Measurements from ENCODE around the gene KRT15. TPM values are rescaled to one million over a fixed set of nuclear protein-coding genes. Genes with fewer than 3 reads are reported as not detected.

KRT15 gene
- total and polyA plus RNA-seq, 9 of the 15 experiments (the other 6 are each of a cell fraction or from before 2014, with no cell fraction given), result 0.28 to 4.4 (median 0.56) TPM

GRCh38 chr17:41530062-41531048 lies 11.7 kb upstream of the KRT15 start (continued):
- peak; percentile 48; the same call in 1 of the 2 replicates for TF ChIP-seq RB1 (IDR thresholded peaks at IDR 0.05; ENCODE audit: low read depth)
- peak; percentile 35; the same call in 1 of the 2 replicates for TF ChIP-seq L3MBTL2 (IDR thresholded peaks at IDR 0.05)
- TF ChIP-seq NFE2L1 (tag; IDR thresholded peaks at IDR 0.05; ENCODE audit: borderline replicate concordance, low read depth), result no peak
- TF ChIP-seq, protein P1, sequence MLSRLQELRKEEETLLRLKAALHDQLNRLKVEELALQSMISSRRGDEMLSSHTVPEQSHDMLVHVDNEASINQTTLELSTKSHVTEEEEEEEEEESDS (CRISPR knock-in tag; IDR thresholded peaks at IDR 0.05), result no peak
- TF ChIP-seq FOXA1 (IDR thresholded peaks at IDR 0.05; ENCODE audit: borderline replicate concordance), result no peak
- TF ChIP-seq ZNF134 (CRISPR knock-in tag; conservative IDR thresholded peaks at IDR 0.05), result peak; percentile 47
- TF ChIP-seq HIVEP1 (CRISPR knock-in tag; IDR thresholded peaks at IDR 0.05), result no peak
- TF ChIP-seq TRIM28 (IDR thresholded peaks at IDR 0.05), result no peak; the same call in 1 of the 2 replicates
- TF ChIP-seq GTF2F1 (IDR thresholded peaks at IDR 0.05; ENCODE audit: low read depth, low read length), result no peak
- TF ChIP-seq TAF7 (tag; IDR thresholded peaks at IDR 0.05), result no peak
- no peak for TF ChIP-seq TSHZ1 (CRISPR knock-in tag; IDR thresholded peaks at IDR 0.05)
- no peak for TF ChIP-seq HNRNPLL (IDR thresholded peaks at IDR 0.05; ENCODE audit: low read depth, low read length, poor library complexity, severe bottlenecking)
- TF ChIP-seq HLTF (IDR thresholded peaks at IDR 0.05), result no peak
- no peak for TF ChIP-seq ZNF12 (CRISPR knock-in tag; IDR thresholded peaks at IDR 0.05)
- no peak for TF ChIP-seq RBM22 (IDR thresholded peaks at IDR 0.05; ENCODE audit: low read depth, low read length, poor library complexity, severe bottlenecking)
- TF ChIP-seq, protein P2, sequence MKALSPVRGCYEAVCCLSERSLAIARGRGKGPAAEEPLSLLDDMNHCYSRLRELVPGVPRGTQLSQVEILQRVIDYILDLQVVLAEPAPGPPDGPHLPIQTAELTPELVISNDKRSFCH (CRISPR knock-in tag; IDR thresholded peaks at IDR 0.05), result no peak
- TF ChIP-seq, protein P2 (tag; IDR thresholded peaks at IDR 0.05), result no peak
- TF ChIP-seq, protein P3, sequence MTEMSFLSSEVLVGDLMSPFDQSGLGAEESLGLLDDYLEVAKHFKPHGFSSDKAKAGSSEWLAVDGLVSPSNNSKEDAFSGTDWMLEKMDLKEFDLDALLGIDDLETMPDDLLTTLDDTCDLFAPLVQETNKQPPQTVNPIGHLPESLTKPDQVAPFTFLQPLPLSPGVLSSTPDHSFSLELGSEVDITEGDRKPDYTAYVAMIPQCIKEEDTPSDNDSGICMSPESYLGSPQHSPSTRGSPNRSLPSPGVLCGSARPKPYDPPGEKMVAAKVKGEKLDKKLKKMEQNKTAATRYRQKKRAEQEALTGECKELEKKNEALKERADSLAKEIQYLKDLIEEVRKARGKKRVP (CRISPR knock-in tag; IDR thresholded peaks at IDR 0.05), result no peak
- peak in 1 of 2 experiments; percentile 39; a peak in 1 of 4 replicates for TF ChIP-seq ZNF639 (CRISPR knock-in tag; conservative IDR thresholded peaks at IDR 0.05 in 1 of 2, IDR thresholded peaks at IDR 0.05 in 1 of 2)
- TF ChIP-seq POLR2H (tag; IDR thresholded peaks at IDR 0.05; ENCODE audit: low read depth), result no peak
- no peak for TF ChIP-seq RBM15 (IDR thresholded peaks at IDR 0.05; ENCODE audit: insufficient read depth, low read length)
